Tibial nerve (tissue), 3 donors: ENCODE data around the gene CHAC2.

Experiments
- CTCF ChIP-seq, 5 experiments: fragments of 200-600 bp in 3 of 5; fragments of 450-650 bp in 2 of 5; sonication (generic) in 3 of 5; IDR thresholded peaks; one replicate each; pipeline ENCODE4 v1.5.1; 2016 to 2019; ENCODE audit warnings: antibody characterized with exemption in 5 of 5, mild to moderate bottlenecking in 3 of 5, moderate library complexity in 2 of 5
- POLR2A ChIP-seq, 2 donors: fragments of 450-650 bp; IDR thresholded peaks; one replicate each; pipeline ENCODE4 v1.6.1; 2017; ENCODE audit warnings: antibody characterized with exemption in 2 of 2, mild to moderate bottlenecking in 2 of 2, moderate library complexity in 2 of 2

GRCh38 chr2:53820048-53820447 is 52.4 kb downstream of the CHAC2 start:
- no peak for TF ChIP-seq POLR2A (IDR thresholded peaks at IDR 0.05)
- no peak for TF ChIP-seq CTCF (IDR thresholded peaks at IDR 0.05)
